GM12878 (cell line): ENCODE results near the gene SEMA4D. TPM values are rescaled to one million over a fixed set of nuclear protein-coding genes. Genes with fewer than 3 reads are reported as not detected.

Source experiments
- ATAC-seq: fragments of 200-7000 bp; cut with Tn5 transposase; 3 replicates; pipeline ENCODE4 v1.9.1; 2020; ENCODE audit warnings: mild to moderate bottlenecking, moderate library complexity
- BruUV-seq: library from RNA; stranded (reverse); fragments of 400-500 nt; replicated peaks from 2 replicates; lab custom pipeline; 2021; lab: Mats Ljungman, UMichigan
- CTCF ChIA-PET: fragments of 300-600 bp; sonication (Branson Sonifier 250); formaldehyde crosslinking; extraction: SDS; loops from one replicate; lab custom pipeline; 2021; ENCODE audit warnings: inconsistent platforms; lab: Yijun Ruan, JAX
- POLR2A ChIA-PET: fragments of 350-600 bp; formaldehyde crosslinking; extraction: SDS; loops from one replicate; lab custom pipeline; 2021; ENCODE audit warnings: inconsistent platforms; lab: Charles Lee
- RAD21 ChIA-PET: fragments of 300-600 bp; sonication (Branson Sonifier 250); formaldehyde crosslinking; loops from one replicate; lab custom pipeline; 2023; ENCODE audit warnings: antibody characterized with exemption; ENCODE audit not compliant: unreplicated experiment; lab: Charles Lee
- SMC1A ChIA-PET: fragments of 300-600 bp; sonication (Branson Sonifier 250); formaldehyde crosslinking; loops from one replicate; lab custom pipeline; 2023; ENCODE audit not compliant: unreplicated experiment, uncharacterized antibody; lab: Charles Lee
- DNase-seq: peaks from one replicate; pipeline ENCODE4 v3.0.0-alpha.2; 2011; ENCODE audit warnings: low read depth, low spot score
- FAIRE-seq: peaks from 3 replicates; lab custom pipeline; 2011; peaks lifted over from hg19 to GRCh38; lab: Jason Lieb, UNC
- H2AFZ ChIP-seq: 2 replicates; pipeline ENCODE4 v1.6.0; 2011; ENCODE audit warnings: low read depth, low read length, control low read depth; ENCODE audit not compliant: control insufficient read depth
- H3K27ac ChIP-seq: 2 replicates; pipeline ENCODE4 v1.5.1; 2011; ENCODE audit warnings: control low read depth; ENCODE audit not compliant: control insufficient read depth, insufficient read depth
- H3K27me3 ChIP-seq, 2 experiments: replicated peaks in 1 of 2; 2 replicates each; pipeline versions ENCODE4 v1.6.0 to v1.6.1; 2011; ENCODE audit warnings: low read length in 1 of 2; ENCODE audit not compliant: control insufficient read depth in 2 of 2, insufficient read depth in 2 of 2
- H3K36me3 ChIP-seq, 2 experiments: 2 replicates each; pipeline ENCODE4 v1.5.1; 2011; ENCODE audit warnings: low read length in 1 of 2; ENCODE audit not compliant: control insufficient read depth in 2 of 2, insufficient read depth in 2 of 2
- H3K4me1 ChIP-seq: 2 replicates; pipeline ENCODE4 v1.6.1; 2011; ENCODE audit warnings: mild to moderate bottlenecking, low read length, moderate library complexity, mixed read lengths; ENCODE audit not compliant: control insufficient read depth, insufficient read depth
- H3K4me2 ChIP-seq: 2 replicates; pipeline ENCODE4 v1.6.0; 2011; ENCODE audit warnings: control low read depth; ENCODE audit not compliant: control insufficient read depth, insufficient read depth
- H3K4me3 ChIP-seq: fragments of 200-600 bp; sonication (generic); 2 replicates; pipeline ENCODE4 v1.5.1; 2016
- H3K79me2 ChIP-seq: 2 replicates; pipeline ENCODE4 v1.6.0; 2011; ENCODE audit warnings: low read length; ENCODE audit not compliant: control insufficient read depth, insufficient read depth
- H3K9ac ChIP-seq: 2 replicates; pipeline ENCODE4 v1.8.0; 2011; ENCODE audit warnings: low read length, control low read depth, mixed read lengths; ENCODE audit not compliant: control insufficient read depth, insufficient read depth
- H3K9me3 ChIP-seq: replicated peaks from 3 replicates; pipeline ENCODE4 v1.5.1; 2011; ENCODE audit warnings: mild to moderate bottlenecking, low read length; ENCODE audit not compliant: control insufficient read depth, insufficient read depth
- H4K20me1 ChIP-seq: 2 replicates; pipeline ENCODE4 v1.6.0; 2011; ENCODE audit not compliant: control insufficient read depth, insufficient read depth
- E2F8 ChIP-seq: fragments of 450-650 bp; IDR thresholded peaks from 2 replicates; pipeline ENCODE4 v1.6.1; 2018; ENCODE audit warnings: mild to moderate bottlenecking, low read depth, moderate library complexity; ENCODE audit not compliant: partially characterized antibody
- EGR1 ChIP-seq, 2 experiments: IDR thresholded peaks; 1 replicate in 1 of 2; 2 replicates in 1 of 2; pipeline ENCODE4 v1.6.1; 2011 to 2012; ENCODE audit warnings: low read depth in 2 of 2, low read length in 2 of 2, borderline replicate concordance in 1 of 2, mild to moderate bottlenecking in 1 of 2, moderate library complexity in 1 of 2
- IKZF2 ChIP-seq, 2 experiments: fragments of 450-650 bp; IDR thresholded peaks; 2 replicates each; pipeline ENCODE4 v1.6.1; 2017; ENCODE audit warnings: mild to moderate bottlenecking in 2 of 2, moderate library complexity in 2 of 2
- NR2F1 ChIP-seq: fragments of 450-650 bp; conservative IDR thresholded peaks from 2 replicates; pipeline ENCODE4 v1.6.1; 2017; ENCODE audit warnings: mild to moderate bottlenecking
- PML ChIP-seq: IDR thresholded peaks from 2 replicates; pipeline ENCODE4 v1.6.1; 2012; ENCODE audit warnings: low read length, inconsistent platforms
- RAD21 ChIP-seq: IDR thresholded peaks from 2 replicates; pipeline ENCODE4 v1.6.1; 2011; ENCODE audit warnings: mild to moderate bottlenecking, low read depth, low read length, moderate library complexity; ENCODE audit not compliant: insufficient read depth
- SMARCA5 ChIP-seq: fragments of 450-650 bp; IDR thresholded peaks from 2 replicates; pipeline ENCODE4 v1.6.1; 2017; ENCODE audit warnings: mild to moderate bottlenecking
- TCF3 ChIP-seq: IDR thresholded peaks from 2 replicates; pipeline ENCODE4 v1.6.1; 2012; ENCODE audit warnings: low read depth, mild to moderate bottlenecking, low read length, borderline replicate concordance; ENCODE audit not compliant: insufficient read depth
- ZNF622 ChIP-seq: fragments of 450-650 bp; IDR thresholded peaks from 2 replicates; pipeline ENCODE4 v1.6.1; 2017; ENCODE audit warnings: mild to moderate bottlenecking, inconsistent platforms
- WGBS: methylation state at CpG from one replicate; pipeline ENCODE4 v1.1.6; 2016; ENCODE audit warnings: low lambda C conversion rate; ENCODE audit not compliant: insufficient replicate concordance, insufficient coverage; ENCODE audit errors: missing lambda C conversion rate; 5-methylcytosine and 5-hydroxymethylcytosine counted together
- in situ Hi-C: fragments of 300-500 bp; cut with MboI; formaldehyde crosslinking; loops from 9 replicates; pipeline ENCODE4 v1.14.3; 2018; ENCODE audit warnings: mixed read lengths
- intact Hi-C: fragments of 100-400 bp; cut with micrococcal nuclease; formaldehyde crosslinking; loops from one replicate; pipeline ENCODE4 v1.14.2; 2022; ENCODE audit not compliant: unreplicated experiment
- polyA plus RNA-seq, 11 experiments: library from polyadenylated mRNA; depleted of rRNA in 4 of 11; unstranded in 6 of 11; stranded (reverse) in 5 of 11; fragments of >200 nt; fragmentation: Nextera tagmentation in 4 of 11; fragmentation: Illumina TruSeq in 1 of 11; extraction: Ambion mirVana in 4 of 11; extraction: Trizol in 1 of 11; gene quantifications; 1 replicate in 1 of 11; 2 replicates in 10 of 11; pipeline versions ENCODE4 v1.2.1 to v1.2.3, GENCODE V29; 2011 to 2016; ENCODE audit warnings: inconsistent platforms in 2 of 11, missing spikeins in 2 of 11, low read depth in 1 of 11
- total RNA-seq, 4 experiments: library from RNA; depleted of rRNA in 3 of 4; stranded (reverse); fragments of >200 nt in 3 of 4; fragmentation: Illumina TruSeq in 1 of 4; extraction: Trizol in 1 of 4; gene quantifications; 2 replicates each; pipeline versions ENCODE4 v1.2.1 to v1.2.3, GENCODE V29; 2013 to 2021

Gene SEMA4D
- total and polyA plus RNA-seq, 10 of the 15 experiments (the other 5 are each of a cell fraction or from before 2014, with no cell fraction given), result 15.1 to 136 (median 39.6) TPM

GRCh38 chr9:89421595-89421994 lies 76.3 kb downstream of the SEMA4D start:
- DNase-seq, result no peak
- WGBS, result 73% methylated on average over 6 of the region's 6 CpGs
- H3K9ac ChIP-seq, result no peak overlapping the region
- ChIA-PET RAD21 (interaction anchor here (0.8 to 1.0 kb wide), 2 partner anchors 11 to 134 kb away, joined by 3 to 4 read pairs; no protein-coding TSS in a partner anchor), POLR2A (interaction anchor here (1.5 kb wide), 1 partner anchor 68 kb away, joined by 5 read pairs; no protein-coding TSS in a partner anchor), CTCF (interaction anchor here (0.7 to 0.8 kb wide), 2 partner anchors 127 to 128 kb away, joined by 3 read pairs; no protein-coding TSS in a partner anchor), SMC1A (no interaction called here)
- TF ChIP-seq RAD21 (no peak), ZNF622 (no peak), SMARCA5 (0 out of 2 replicates have a peak, but pooled peaks have one; percentile 33)
- intact Hi-C loops, result no loop called here
- H2AFZ ChIP-seq, result no peak overlapping the region
- ATAC-seq, result no peak
- in situ Hi-C loops, result no loop called here
- peaks cover 85% of the 10 kb centered on the region for H3K4me1 ChIP-seq
- no peaks in the 10 kb centered on the region for H4K20me1 ChIP-seq
- BruUV-seq, result no TSS peak
- no peak overlapping the region for H3K4me2 ChIP-seq
- H3K9me3 ChIP-seq, result no peaks in the 10 kb centered on the region; the same call in 2 of the 3 replicates
- H3K36me3 ChIP-seq, result peaks cover 4 to 10% of the 10 kb centered on the region in 2 experiments
- FAIRE-seq, result no peak
- peak overlapping the region; percentile 97; the same call in 1 of the 2 replicates for H3K27ac ChIP-seq
- H3K27me3 ChIP-seq, result no peaks in the 10 kb centered on the region
- H3K4me3 ChIP-seq, result no peak overlapping the region
- H3K79me2 ChIP-seq, result peaks cover 89% of the 10 kb centered on the region

DNA sequence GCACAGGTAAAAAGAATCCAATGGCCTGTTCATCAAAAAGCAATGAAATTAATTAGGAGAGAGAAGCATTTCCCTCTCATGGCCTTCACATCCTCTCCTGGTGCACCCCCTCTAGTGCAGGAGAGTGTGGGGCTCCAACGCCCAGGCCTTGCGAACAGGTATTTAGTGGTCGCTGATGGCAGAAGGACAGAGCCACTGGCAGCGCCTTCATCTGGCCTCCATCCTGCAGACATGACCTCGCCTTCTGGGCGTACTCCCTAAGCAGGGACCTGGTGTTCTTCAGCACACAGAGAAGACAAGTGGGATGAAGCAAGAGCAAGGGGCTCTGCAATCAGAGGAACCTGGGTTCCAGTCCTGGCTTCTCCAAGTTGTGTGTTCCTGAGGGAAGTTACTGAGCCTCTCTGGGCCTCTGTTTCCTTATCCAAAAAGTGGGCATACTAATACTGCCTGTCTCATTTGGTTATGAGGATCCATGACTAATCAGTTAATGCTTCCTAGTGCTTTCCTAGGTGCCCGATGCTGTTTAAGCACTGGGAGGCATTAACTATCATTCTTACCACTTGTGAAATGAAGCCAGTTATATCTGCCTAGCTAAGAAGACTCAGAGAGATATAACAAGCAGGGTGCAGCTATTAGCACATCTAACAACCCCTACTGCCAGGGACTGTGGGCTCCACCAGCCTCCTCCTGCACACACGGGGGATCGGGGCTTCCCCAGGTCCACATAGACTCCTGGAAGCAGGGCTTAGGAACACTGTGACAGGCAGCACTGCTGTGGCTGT lies 77.3 kb downstream of the SEMA4D start:
- Histone ChIP-seq H3K4me1 (peaks cover 80% of the 10 kb centered on the region), H3K27ac (peak overlapping the region; percentile 97), H4K20me1 (no peaks in the 10 kb centered on the region), H3K9me3 (no peaks in the 10 kb centered on the region; the same call in 2 of the 3 replicates), H3K27me3 (no peaks in the 10 kb centered on the region), H2AFZ (no peak overlapping the region), H3K79me2 (peaks cover 89% of the 10 kb centered on the region), H3K4me3 (no peak overlapping the region; the same call in 1 of the 2 replicates), H3K4me2 (peak overlapping the region; percentile 52), H3K36me3 (peaks cover 8 to 16% of the 10 kb centered on the region in 2 experiments), H3K9ac (no peak overlapping the region)
- RAD21 ChIA-PET, result interaction anchor here (0.8 to 1.0 kb wide), 2 partner anchors 11 to 135 kb away, joined by 3 read pairs; no protein-coding TSS in a partner anchor
- SMC1A ChIA-PET, result interaction anchor here (4.8 to 5.6 kb wide), 2 partner anchors 8 to 13 kb away, joined by 46 read pairs; no protein-coding TSS in a partner anchor
- CTCF ChIA-PET, result interaction anchor here (0.7 kb wide), 1 partner anchor 128 kb away, joined by 3 read pairs; no protein-coding TSS in a partner anchor
- intact Hi-C loops, result no loop called here
- ATAC-seq (no peak), FAIRE-seq (no peak), DNase-seq (no peak)
- POLR2A ChIA-PET, result interaction anchor here (1.5 kb wide), 1 partner anchor 69 kb away, joined by 5 read pairs; no protein-coding TSS in a partner anchor
- in situ Hi-C loops, result no loop called here
- no TSS peak for BruUV-seq
- 33% methylated on average over 9 of the region's 9 CpGs for WGBS
- no peak for TF ChIP-seq PML
- no peak for TF ChIP-seq TCF3
- TF ChIP-seq E2F8, result no peak
- 0 out of 4 replicates have a peak, but pooled peaks of 1 of the 2 experiments have one; percentile 21 for TF ChIP-seq IKZF2 (IDR thresholded peaks at IDR 0.05)
- TF ChIP-seq NR2F1, result no peak
- no peak for TF ChIP-seq EGR1 (IDR thresholded peaks at IDR 0.05; ENCODE audit: borderline replicate concordance in 1 of 2, low read depth in 2 of 2, low read length in 2 of 2)
